Heart left ventricle (tissue), 13 donors: ENCODE data around the gene HDAC10.

ENCODE experiments used
- CTCF ChIP-seq, 12 donors: fragments of 200-600 bp; sonication (generic) in 4 of 12; IDR thresholded peaks; one replicate each; pipeline versions ENCODE4 v1.5.0 to v1.8.0; 2018 to 2022; ENCODE audit warnings: antibody characterized with exemption in 12 of 12, mild to moderate bottlenecking in 5 of 12
- POLR2A ChIP-seq, 2 donors: fragments of 450-650 bp; IDR thresholded peaks; one replicate each; pipeline ENCODE4 v1.6.1; 2017; ENCODE audit warnings: antibody characterized with exemption in 2 of 2, mild to moderate bottlenecking in 2 of 2, moderate library complexity in 2 of 2
- donor health status: ischemic (EF 13 %, LVEDD 7.1; RV severe dilation, severe dysfunction).
- donor health status: DM: no; HTN: yes; CAD: no.
- donor health status: DM: no; HTN: no; CAD: no.
- donor health status: ischemic (EF 25% LVEDD 6.9; RV normal size, moderate dysfunction).
- donor health status: ischemic (EF 25% LVEDD 5.7; RV mildly dilated, moderate dysfunction).
- donor health status: ischemic (EF 35%, LVEDD 5.7; RV mildly dilated, moderate dysfunction).
- donor health status: nonischemic (EF 11% LVEDD 7.7; RV severe dilation, severe dysfunction).
- donor health status: DM: yes; HTN: yes; CAD: no.
- donor health status: PGD.
- donor health status: ischemic (EF 29% LVEDD 5.4; RV normal size, mild dysfunction).
- donor health status: nonischemic (EF 23%, LVEDD 6.1; RV moderate dilation, normal function).

DNA sequence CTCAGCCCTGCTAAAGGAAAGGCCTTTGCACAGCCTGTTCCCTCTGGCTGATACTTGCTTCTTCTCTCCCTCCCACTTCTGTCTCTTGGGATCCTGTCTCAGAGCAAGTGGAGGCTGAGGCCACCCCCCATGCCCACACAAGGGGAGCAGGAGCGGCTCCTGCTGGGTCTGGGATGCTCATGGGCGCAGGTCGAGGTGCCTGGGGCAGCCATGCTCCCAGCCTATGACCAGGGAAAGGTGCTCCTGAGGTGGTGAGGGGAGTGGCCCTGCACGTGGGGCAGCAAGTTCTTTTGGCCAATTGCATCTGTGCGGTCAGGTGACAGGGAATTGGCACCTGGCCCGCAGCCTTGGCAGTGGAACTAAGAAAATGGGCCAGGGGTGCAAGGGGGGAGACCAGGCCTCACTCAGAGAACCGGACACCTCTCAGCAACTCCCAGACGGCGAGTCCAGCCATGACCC is 17.6 kb upstream of the HDAC10 start:
- no peak for TF ChIP-seq CTCF (IDR thresholded peaks at IDR 0.05)
- no peak for TF ChIP-seq POLR2A (IDR thresholded peaks at IDR 0.05)
